Measurements from ENCODE around the gene ARHGAP33.

DNA sequence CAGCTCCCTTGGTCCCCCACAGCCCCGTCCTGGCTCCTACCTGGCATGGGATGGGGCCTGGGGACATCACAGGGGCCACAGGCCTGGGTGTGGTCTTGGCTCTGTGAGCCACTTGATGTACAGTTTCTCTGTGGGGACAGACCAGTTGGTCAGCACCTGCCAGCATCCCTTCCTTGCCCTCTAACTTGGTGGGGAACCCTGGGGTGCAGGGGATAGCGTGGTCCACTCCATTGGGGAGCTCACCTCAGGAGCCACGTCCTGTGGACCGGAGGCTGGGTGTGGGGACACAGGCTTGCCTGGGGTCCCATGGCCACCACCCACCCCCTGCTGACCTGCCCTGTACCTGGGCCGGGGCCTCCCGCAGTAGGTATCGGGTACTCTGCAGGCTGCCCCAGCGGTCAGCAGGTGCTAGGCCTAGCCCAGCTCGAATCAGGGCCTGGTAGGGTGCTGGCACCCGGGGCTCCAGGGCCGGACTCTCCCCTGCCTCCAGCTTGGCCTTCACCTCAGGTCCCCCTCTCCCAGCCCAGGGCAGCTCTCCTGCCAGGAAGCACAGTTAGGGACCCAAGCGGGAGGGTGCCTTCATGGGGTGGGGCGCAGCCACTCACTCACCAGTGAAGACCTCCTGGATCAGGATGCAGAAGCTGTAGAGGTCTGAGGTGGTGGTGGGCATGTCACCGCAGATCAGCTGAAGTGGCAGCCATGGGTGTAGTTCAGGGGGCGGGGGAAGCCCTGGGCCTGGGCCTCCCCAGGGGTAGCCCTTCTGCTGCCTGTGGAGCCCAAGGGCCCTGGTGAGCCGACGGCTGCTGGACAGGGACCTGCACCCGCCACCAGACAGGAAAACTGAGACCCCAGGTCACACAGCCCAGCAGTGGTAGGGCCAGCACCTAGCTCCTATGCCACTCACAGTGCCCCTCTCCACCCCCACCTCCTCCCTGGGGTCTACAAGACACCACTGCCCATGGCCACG, 14.9 kb downstream of the ARHGAP33 start:
- TF ChIP-seq CTCF (IDR thresholded peaks at IDR 0.05) (no peak), POLR2A (IDR thresholded peaks at IDR 0.05) (no peak)

All from thyroid gland (tissue), 4 donors.